HK-2 (cell line): ENCODE measurements around the gene ALG5.

Experiments used
- DNase-seq: peaks from one replicate; pipeline ENCODE4 v3.0.0-alpha.2; 2018; ENCODE audit not compliant: unreplicated experiment

Gene ALG5

GRCh38 chr13:36915896-36916640 is 83.1 kb downstream of the ALG5 start:
- DNase-seq: no peak

GRCh38 chr13:36915106-36915505 is 84.0 kb downstream of the ALG5 start:
- no peak for DNase-seq

- no peak for DNase-seq
Observed at GRCh38 chr13:36914648-36915047, 84.5 kb downstream of the ALG5 start.

- no peak for DNase-seq
Observed at GRCh38 chr13:36913463-36913862, 85.7 kb downstream of the ALG5 start.

GRCh38 chr13:36912973-36913372 is 86.2 kb downstream of the ALG5 start:
- DNase-seq: no peak

GRCh38 chr13:36912369-36912768 is 86.8 kb downstream of the ALG5 start:
- DNase-seq: no peak

- no peak for DNase-seq
Observed at GRCh38 chr13:36910545-36910944, 88.6 kb downstream of the ALG5 start.

GRCh38 chr13:36907821-36908220 is 91.3 kb downstream of the ALG5 start:
- no peak for DNase-seq

GRCh38 chr13:36907266-36907665 is 91.9 kb downstream of the ALG5 start:
- no peak for DNase-seq

GRCh38 chr13:36905944-36906343 is 93.2 kb downstream of the ALG5 start:
- no peak for DNase-seq

GRCh38 chr13:36903925-36904595 is 95.1 kb downstream of the ALG5 start:
- no peak for DNase-seq
